Hindlimb muscle (tissue), 1 donor: Measurements from ENCODE around the gene NKAIN2. TPM values are rescaled to one million over a fixed set of nuclear protein-coding genes. Genes with fewer than 3 reads are reported as not detected.
"Not testable (repeated sequence)": the region's sequence is repeated elsewhere in the genome, so short reads cannot be mapped to it uniquely, and the experiment has no call there.

ENCODE experiments used
- DNase-seq: peaks from one replicate; pipeline ENCODE4 v3.0.0-alpha.2; 2013
- polyA plus RNA-seq: library from polyadenylated mRNA; unstranded; fragments of 120-200 nt; gene quantifications from one replicate; pipeline ENCODE4 v1.2.1, GENCODE V29; 2013; ENCODE audit not compliant: insufficient read length

The NKAIN2 gene
- polyA plus RNA-seq, 1 donor: 5.2 TPM

DNA sequence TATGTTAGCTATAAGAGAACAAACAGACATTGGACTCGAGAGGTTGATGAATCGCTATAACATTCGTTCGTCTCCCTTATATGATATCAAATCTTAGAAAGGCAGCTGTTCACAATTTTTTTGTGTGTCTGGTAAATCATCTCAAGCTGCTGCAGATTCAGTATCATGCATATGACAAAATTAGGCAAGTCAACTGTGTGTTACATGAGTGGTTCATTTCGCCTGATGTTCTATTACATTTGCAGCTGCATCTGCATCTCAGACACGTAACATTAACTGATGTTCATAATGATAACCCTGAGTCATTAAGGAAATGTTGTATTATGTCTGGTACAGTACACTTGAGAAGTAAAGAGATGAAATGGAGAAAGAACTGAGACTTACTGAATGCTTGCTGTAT, 92.1 kb downstream of the NKAIN2 start:
- DNase-seq: no peak

DNA sequence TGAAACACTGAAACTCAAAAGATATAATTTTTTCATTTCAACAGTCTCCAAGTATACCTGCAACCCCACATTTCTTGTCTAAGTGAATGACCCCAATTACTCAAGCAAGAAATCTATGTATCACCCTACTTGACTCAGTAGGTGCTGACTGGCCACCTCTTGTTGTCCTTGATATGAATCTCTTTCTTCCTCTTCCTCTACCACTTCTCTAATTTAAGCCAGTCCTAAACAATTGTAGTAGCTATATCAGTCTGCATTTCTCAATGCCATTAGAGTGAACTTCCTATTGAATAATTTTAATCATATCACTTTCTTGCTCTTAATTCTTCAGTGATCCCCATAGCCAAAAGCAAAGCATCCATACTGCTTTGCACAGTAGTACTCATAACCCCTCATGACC, 93.2 kb downstream of the NKAIN2 start:
- DNase-seq: no peak

DNA sequence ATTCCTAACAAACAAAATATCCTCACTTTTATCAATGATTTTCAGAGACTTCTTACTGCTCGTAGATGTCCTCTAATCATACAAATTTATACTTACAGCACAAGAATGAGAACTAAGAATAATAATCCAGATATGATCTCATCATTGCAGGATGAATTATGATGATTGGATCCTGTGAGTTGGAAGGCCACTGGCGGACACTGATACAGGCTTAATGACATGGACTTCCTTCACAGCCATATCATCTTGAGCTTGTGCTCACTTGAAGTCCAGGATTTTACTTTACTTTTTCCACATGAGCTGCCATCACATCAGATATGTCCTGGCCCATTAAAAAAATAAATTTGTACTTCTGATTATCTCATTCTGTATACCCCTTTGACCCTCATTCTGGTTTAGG, 94.3 kb downstream of the NKAIN2 start:
- DNase-seq: no peak

DNA sequence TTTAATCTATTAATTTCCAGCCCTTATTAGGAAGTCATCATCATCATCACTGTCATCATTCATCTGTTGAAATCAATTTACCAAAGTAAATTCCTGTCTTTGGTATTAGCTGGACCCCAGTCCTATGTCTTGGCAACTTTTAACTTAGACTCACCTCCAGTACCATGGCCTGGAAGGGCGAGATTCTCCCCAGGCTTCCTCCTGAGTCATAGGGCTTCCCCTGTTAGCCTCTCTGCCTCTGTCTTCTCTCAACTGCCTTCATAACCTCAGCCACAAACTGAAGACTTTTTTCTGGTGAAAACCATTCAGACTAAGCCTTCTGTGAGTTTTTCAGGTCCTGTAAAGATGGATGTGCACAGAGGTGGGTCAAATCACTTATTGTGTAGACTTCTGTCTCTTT, 95.0 kb downstream of the NKAIN2 start:
- DNase-seq: no peak

DNA sequence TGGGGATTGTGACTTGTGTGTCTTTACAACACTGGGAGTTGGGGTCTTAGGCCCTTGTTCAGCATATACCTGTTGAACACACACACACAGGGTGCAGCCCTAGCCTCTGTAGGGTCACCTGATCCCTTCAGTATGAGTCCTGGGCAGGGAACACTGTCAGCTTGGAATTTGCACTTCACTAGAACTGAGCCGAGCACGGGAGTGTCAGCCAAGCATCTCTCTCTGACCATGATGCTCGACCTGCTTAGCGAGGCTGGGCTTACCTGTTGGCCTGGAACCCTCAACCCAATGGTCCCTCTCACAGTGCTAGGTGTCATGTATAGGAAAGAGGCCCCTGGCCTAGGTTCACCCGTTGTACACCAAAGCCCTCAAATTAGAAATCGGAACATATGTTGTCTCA, 96.1 kb downstream of the NKAIN2 start:
- DNase-seq: no peak

DNA sequence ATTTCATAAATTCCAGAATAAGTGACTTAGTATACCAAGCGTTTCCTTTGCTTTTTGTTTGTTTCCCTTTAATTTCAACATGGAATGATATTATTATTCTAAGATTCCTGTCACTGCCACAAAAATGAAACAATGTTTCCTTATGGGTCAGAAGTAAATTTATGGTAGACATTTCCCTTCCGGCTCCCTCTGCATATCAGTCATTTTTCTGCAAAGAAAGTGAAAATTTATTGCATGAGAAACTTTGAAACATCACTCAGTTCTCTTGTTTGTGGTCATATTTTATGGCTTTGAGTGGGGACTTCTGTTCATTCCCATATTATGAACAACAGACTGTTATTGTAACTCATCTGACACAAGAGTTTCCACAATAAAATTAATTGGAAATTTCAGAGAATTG, 97.8 kb downstream of the NKAIN2 start:
- DNase-seq: no peak

DNA sequence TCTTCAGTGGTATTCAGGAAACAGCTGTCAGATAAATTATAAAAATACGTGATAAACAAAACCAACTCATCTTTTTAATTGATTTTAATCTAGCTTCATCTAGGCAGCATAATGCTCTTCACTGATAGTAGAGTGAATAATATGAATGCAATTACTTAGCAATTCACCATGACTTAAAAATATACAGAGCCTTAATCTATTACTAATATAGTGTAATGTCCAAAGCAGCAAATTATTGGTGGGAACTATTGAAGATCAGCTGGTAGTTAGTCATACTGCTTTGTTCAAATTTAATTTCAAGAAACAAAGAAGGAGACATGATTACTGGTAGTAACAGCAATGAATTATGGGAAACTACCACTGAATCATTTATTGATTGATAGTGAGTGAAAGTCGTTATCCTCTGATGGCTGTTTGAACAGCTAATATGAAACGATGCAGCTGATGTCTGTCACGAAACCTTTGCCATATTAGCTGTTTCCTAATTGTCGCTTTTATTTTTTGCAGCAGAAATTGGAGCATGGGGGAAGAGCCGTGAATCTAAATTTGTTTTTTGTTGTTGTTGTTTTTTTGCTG, 99.2 kb downstream of the NKAIN2 start:
- DNase-seq: no peak

DNA sequence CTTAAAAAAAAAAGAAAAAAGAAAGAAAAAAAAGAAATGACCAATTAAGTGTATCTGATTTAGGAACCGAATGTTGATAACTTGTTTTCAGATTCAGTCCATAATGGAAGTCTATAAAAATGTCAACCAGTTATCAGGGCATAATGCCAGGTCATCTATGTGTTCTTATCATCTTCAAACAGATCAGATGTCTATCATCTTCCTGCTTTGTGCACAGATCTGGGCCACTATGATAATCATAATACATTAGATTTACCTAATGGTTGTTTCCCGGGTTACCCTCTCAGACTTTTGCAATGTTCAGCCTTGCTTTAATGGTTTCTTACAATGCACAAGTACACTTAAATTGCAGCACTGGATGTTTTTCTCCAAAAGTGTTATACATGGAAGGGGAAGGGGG, 100.6 kb downstream of the NKAIN2 start:
- DNase-seq: no peak

DNA sequence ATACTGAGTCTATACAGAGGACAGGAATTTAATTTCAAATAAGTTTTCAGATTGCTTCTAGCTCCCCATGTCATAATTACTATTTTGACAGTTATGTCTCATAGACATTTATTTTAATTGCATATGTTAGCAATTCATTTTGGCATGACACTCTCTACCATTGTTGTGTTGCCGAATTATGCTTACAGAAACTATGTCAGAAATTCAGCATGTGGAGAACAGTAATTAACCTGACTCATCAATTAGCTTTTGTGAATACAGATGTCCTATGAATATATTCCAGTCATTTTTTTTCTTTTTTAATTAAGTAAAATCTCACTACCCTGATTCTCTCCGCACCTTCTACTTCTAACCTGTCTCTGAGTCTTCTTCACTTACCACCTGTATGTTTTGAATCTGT, 105.1 kb downstream of the NKAIN2 start:
- DNase-seq: no peak

DNA sequence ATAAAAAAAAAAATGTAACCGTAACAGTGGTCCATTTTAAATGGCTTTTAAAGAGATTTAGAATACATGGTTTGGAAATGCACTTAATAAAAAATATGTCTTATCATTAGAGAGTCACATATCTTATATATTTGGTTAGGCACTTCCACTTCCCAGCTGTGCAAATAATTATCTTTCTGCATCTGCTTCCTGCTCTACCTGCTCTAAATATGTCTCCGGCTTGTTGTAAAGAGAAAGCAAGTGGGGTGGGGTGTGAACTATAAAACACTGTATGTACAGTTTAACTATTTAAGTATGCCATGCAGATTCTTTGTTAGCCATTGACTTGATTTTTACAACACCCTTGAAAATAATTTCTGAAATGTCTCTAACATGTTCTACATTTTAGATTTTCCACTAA, 106.3 kb downstream of the NKAIN2 start:
- DNase-seq: no peak

DNA sequence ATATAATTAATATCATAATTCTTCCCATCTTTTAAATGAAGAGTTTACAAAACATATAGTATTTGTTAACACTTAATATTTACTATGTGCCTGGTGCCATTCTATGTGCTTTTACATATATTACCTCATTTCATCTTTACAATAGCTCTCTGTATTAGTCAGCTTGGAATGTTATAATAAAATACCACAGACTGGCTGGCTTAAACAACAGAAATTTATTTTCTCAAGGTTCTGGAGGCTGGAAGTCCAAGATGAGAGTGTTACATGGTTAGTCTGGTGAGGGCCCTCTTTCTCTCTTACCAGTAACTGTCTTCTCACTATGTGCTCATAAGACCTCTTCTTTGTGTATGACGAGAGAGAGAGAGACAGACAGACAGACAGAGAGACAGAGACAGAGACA, 110.2 kb downstream of the NKAIN2 start:
- no peak for DNase-seq

DNA sequence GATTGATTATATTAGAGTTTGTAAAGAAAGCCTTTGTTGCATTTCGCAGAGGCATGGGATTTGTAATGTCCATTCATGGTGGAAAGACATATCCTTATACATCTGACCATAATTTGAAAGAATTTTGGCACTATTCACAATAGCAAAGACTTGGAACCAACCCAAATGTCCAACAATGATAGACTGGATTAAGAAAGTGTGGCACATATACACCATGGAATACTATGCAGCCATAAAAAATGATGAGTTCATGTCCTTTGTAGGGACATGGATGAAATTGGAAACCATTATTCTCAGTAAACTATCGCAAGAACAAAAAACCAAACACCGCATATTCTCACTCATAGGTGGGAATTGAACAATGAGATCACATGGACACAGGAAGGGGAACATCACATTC, 119.7 kb downstream of the NKAIN2 start:
- not testable (repeated sequence) for DNase-seq

DNA sequence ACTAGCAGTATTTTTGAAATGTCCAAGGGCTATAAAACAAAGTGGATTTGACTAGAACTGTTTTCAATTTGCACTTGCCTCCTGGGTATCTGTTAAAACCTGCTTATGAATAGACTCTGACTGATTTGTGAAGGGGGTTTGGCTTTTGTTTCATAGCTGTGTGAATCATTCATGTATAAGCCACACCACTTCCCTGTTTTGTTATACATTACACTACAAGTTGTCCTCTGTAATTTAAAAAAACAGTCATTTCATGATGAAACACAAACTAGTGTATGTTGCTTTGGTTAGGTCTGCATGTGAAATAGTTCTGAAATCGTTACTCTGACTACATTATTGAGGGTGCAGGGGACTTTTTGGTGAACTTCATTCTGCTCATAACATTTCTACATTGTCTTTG, 121.7 kb downstream of the NKAIN2 start:
- no peak for DNase-seq

DNA sequence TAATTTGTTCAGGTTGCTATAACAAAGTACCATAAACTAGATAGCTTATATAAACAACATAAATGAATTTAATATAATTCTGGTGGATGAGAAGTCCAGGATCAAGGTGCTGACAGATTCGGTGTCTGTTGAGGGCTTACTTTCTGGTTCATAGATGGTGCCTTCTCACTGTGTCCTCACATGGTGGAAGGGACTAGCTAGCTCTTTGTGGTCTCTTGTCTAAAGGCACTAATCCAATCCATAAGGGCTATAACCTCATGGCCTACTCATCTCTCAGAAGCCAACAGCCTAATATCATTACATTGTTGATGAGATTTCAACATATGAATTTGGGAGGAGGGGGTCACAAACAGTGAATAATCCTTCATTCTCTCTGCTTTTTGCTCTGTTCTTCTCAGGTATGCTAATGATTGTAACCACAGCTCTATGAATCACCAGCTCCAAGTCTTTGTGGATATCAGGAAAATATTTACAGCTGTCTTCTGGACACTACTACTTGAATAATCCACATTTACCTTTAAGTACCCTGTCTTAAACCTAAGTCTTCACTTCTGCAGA, 122.3 kb downstream of the NKAIN2 start:
- no peak for DNase-seq

DNA sequence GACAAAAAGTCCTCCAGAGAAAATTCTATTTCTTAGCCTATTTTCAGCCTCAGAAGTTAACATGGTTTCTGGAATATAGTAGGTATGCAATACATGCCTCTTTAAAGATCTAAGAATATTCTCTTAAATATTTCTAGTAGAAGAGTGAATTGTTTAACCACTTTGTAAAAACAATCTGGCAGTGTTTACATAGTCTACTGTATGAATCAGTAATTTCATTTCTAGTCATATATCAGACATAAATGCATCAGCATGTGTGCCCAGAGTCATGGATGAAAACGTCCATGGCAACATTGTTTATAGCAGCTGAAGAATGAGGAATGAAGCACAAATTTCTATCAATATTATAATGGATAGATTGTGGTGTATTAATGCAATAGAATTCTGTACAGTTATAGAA, 124.9 kb downstream of the NKAIN2 start:
- DNase-seq: no peak

DNA sequence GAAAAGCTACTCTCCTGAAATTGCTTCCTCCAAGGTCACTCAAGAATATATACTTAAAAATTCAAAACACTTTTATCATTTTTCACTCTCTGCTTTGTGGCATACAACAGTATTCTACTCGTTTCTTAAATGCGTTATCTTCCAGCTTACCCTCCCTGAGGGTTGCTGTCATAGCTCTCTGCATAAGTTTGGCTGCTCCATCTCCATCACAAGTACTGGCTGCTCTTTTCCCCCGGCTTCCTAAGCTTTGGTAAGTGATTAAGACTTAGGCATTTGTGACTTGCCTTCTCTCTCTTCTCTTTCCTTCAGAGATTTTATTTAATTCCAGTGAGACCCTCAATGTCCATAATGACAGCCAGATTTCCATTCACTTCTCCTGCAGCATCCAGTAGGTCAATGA, 128.3 kb downstream of the NKAIN2 start:
- no peak for DNase-seq

DNA sequence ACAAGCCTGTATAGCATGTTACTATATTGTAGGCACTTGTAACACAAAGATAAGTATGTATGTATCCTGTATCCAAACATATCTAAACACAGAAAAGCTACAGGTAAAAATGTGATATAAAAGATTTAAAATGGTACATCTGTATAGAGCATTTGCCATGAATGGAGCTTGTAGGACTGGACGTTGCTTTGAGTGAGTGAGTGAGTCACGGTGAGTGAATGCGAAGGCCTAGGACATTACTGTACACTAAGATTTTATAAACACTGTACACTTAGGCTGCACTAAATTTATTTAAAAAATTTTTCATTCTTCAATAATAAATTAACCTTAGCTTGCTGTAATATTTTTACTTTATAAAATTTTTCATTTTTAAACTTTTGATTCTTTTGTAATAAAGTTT, 136.9 kb downstream of the NKAIN2 start:
- DNase-seq: no peak

DNA sequence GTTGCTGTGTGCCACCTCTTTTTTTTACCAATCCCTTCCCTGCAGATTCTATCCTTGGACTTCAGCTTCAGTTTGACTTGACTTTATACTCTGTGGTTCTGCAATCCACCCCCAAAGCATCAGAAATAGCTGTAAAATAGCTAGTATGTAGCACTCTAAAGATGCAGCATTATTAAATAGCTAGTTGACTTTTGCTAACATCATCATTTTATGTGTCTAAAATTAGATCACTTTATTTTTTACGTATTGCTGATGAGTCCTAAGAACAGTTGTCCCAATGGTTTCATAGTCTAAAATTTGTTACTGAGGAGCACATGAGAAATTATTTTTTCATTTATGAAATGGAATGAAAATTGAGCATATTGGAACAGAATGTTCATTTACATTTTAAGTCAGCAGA, 138.2 kb downstream of the NKAIN2 start:
- DNase-seq: no peak

DNA sequence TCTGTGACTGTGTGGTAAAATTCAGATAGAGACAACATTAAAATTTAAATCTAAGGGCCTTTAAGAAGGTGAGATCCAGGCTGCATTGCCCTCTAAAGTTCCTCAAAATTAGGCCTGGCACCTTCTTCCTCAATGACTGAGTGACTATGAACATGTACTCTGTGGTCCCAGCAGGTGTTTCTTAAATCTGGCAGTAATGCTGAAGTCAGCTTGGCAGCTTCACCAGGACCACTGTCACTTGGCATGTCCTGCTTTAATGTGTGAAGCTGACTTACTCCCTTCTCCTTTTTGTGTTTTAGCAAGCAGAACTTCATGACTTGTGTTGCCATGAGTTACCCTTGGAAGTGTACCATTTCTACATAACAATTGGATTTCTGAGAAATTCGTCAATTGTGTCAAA, 141.7 kb downstream of the NKAIN2 start:
- no peak for DNase-seq

DNA sequence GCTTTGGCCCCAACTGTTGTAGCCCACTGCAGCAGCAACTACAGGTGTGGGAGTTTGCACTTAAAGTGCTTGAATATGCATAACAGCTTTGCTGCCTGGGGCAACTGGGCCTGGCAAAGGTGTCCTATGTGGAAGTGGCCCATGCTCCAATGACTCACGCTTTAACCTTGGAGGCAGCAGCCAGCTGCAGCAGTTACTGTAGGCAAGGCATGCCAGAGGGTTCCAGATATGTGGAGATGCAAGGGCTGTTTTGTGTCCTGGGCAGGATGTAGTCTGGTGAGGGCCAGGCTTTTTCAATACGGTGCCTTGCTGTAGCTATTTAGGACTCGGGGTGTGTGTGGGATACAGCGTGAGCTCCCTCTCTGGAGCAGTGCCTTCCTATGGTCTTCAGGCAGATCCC, 150.3 kb downstream of the NKAIN2 start:
- DNase-seq: no peak

DNA sequence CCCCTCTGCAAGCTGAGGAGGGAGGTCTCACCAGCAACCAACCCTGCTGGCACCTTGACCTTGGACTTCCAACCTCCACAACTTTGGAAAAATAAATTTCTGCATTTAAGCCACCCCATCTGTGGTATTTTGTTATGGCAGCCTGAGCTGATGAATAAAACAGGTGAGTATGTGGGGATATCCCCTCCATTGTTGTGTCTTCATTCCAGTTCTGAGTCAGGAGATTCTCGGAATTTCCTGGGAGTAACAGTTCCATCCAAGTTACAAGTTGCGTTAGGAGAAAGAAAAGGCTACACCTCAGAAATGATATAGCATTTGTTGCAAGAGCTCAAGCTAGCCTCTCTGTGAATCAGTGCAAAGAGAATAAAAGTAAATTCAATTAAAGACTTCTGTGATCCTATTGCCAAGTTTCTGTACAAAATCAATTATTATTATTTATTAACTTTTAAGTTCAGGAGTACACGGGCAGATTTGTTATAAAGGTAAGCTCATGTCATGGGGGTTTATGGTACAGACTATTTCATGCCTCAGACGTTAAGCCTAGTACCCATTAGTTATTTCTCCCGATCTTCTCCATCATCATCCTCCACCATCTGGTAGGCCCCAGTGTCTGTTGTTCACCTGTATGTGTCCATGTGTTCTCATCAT, 153.0 kb downstream of the NKAIN2 start:
- no peak for DNase-seq

DNA sequence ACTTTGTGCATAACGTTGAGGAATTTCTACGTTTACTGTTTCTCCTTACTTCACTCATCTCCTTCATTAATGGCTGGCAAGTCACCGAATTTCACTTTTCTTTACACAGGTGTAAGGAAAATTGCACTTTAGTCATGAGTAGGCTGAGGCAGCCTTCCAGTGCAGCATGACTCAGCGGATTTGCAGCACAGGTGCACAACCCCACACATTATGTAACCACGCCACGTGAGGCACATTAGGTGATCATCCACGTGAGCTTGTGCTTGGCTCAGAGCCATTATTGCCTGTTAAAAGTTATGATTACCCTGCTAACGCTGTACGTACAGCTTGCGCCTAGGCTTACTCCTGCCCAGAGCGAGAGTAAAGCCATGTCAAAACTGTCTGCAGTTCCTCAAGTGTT, 158.8 kb downstream of the NKAIN2 start:
- no peak for DNase-seq

DNA sequence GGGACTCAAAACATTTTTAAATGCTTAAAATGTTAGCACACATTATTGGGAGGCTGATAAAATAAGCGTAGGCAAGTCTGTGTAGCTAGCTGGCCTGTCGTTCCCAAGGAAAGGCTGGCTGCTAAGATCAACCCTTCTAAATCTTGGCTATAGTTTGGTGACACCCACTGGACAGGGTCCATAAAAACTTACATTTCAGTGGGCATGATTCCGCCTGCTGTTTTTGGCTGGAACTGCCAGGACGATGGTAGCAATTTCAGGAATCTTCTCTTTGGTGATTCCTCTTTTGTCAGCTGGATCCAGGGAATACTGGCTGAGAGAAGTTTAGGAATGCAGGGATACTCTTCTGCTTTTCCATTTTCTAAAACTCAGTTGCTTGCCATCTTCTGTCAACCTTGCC, 162.2 kb downstream of the NKAIN2 start:
- DNase-seq: peak; percentile 12

DNA sequence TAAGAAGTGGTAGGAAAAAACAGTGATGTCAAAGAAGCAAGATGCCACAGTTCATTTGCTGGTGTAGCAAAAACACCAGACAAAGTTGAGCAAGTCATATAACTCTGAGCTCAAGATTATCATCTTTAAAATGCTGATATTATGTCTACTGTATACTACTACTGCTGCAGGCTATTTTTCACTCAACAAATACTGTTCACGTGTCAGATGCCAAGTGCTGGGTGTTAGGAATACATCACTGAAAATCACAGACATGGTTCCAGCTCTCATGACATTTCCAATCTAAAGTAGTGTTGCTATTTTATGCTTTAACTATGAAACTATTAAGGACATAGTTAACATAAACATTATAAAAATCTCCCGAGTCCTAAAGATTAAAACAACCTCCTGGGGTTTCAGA, 163.0 kb downstream of the NKAIN2 start:
- no peak for DNase-seq

DNA sequence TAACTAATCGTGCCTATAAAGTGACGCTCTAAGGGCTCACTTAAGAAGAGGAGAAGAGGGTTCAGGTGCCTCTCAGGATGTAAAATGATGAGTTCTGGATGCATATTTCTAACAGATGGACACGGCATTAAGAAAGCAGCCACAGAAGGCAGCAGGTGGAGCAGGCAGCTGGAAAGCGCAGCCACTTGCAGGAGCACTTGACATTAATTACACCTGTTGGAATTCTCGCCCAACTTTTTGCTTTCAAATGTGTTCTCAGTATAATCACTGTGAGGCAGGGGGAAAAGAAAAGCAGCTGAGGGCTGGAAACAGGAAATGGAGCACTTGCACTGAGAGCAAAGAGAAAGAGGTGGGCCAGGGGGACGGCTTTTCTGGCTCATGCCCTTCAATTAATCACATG, 164.2 kb downstream of the NKAIN2 start:
- DNase-seq: no peak
